BJ (cell line): ENCODE data around the gene BRCC3. TPM values are rescaled to one million over a fixed set of nuclear protein-coding genes. Genes with fewer than 3 reads are reported as not detected.

Source experiments
- CTCF ChIA-PET: fragments of 350-600 bp; formaldehyde crosslinking; extraction: SDS; loops from one replicate; lab custom pipeline; 2021; ENCODE audit warnings: antibody characterized with exemption, inconsistent platforms; lab: Yijun Ruan, JAX
- POLR2A ChIA-PET: fragments of 300-600 bp; sonication (Branson Sonifier 250); formaldehyde crosslinking; extraction: SDS; loops from one replicate; lab custom pipeline; 2021; ENCODE audit warnings: antibody characterized with exemption; lab: Charles Lee
- DNase-seq: peaks from one replicate; pipeline ENCODE4 v3.0.0-alpha.2; 2011; ENCODE audit warnings: low read depth
- H3K27me3 ChIP-seq: 2 replicates; pipeline ENCODE4 v1.6.0; 2011; ENCODE audit warnings: low read length; ENCODE audit not compliant: control insufficient read depth, insufficient read depth
- H3K36me3 ChIP-seq: 2 replicates; pipeline ENCODE4 v1.5.1; 2011; ENCODE audit warnings: low read length; ENCODE audit not compliant: control insufficient read depth, insufficient read depth
- H3K4me3 ChIP-seq: 2 replicates; pipeline ENCODE4 v1.5.1; 2011; ENCODE audit warnings: low read depth, mild to moderate bottlenecking, control low read depth, low read length
- CTCF ChIP-seq: IDR thresholded peaks from 2 replicates; pipeline ENCODE4 v1.5.1; 2011; ENCODE audit warnings: low read depth, mild to moderate bottlenecking, control low read depth, inconsistent platforms, low read length, moderate library complexity; ENCODE audit not compliant: insufficient read depth
- polyA minus RNA-seq: library from RNA; depleted of rRNA, polyadenylated mRNA; stranded (reverse); fragments of >200 nt; gene quantifications from 2 replicates; pipeline ENCODE4 v1.2.3, GENCODE V29; 2011; rRNA and poly(A)+ RNA removed
- polyA plus RNA-seq: library from polyadenylated mRNA; depleted of rRNA; stranded (reverse); fragments of >200 nt; gene quantifications from 2 replicates; pipeline ENCODE4 v1.2.3, GENCODE V29; 2011; rRNA removed

BRCC3 gene
- 11.6 and 16.1 TPM in 2 replicates for polyA plus RNA-seq
- polyA minus RNA-seq: 8.5 and 8.7 TPM in 2 replicates

- POLR2A ChIA-PET: no interaction called here
- H3K4me3 ChIP-seq: peak within 1 kb of the TSS; percentile 71
- H3K27me3 ChIP-seq: no peaks in the 10 kb centered on the region
- CTCF ChIA-PET: interaction anchor here (1.2 kb wide), 1 partner anchor 23 kb away, joined by 4 read pairs; no protein-coding TSS in a partner anchor
- TF ChIP-seq CTCF: no peak
- no peak for DNase-seq
- H3K36me3 ChIP-seq: no peaks in the 10 kb centered on the region
These were observed at the start of gene BRCC3, which contains the start of the genes CMC4 and MTCP1 for GRCh38 chrX:155070975-155071693. TSS of gene BRCC3 (plus strand) at chrX:155071508. CDS start at chrX:155071528, 20 bp downstream. TSS of gene CMC4 (minus strand) at chrX:155071136. CDS start at chrX:155064023, 7,113 bp downstream. TSS of gene MTCP1 (minus strand) at chrX:155071136. CDS start at chrX:155066010, 5,126 bp downstream.

GRCh38 chrX:155022585-155022984 lies 48.7 kb upstream of the BRCC3 start, which contains the start of gene F8:
TSS of gene F8 (minus strand) at chrX:155022723. CDS start at chrX:155022552, 171 bp downstream.
- no peaks in the 10 kb centered on the region for H3K36me3 ChIP-seq
- no peak within 1 kb of the TSS for H3K4me3 ChIP-seq
- no peaks in the 10 kb centered on the region for H3K27me3 ChIP-seq
- no peak for DNase-seq
- TF ChIP-seq CTCF: no peak
- ChIA-PET POLR2A (no interaction called here), CTCF (no interaction called here)

- DNase-seq: no peak
- TF ChIP-seq CTCF: no peak
- CTCF ChIA-PET: no interaction called here
- POLR2A ChIA-PET: no interaction called here
- Histone ChIP-seq H3K4me3 (no peak overlapping the region), H3K36me3 (no peaks in the 10 kb centered on the region), H3K27me3 (no peaks in the 10 kb centered on the region)
These were observed 47.1 kb upstream of the BRCC3 start for GRCh38 chrX:155023907-155024833.

GRCh38 chrX:155026420-155026726 lies 44.9 kb upstream of the BRCC3 start:
- no peak for TF ChIP-seq CTCF
- Histone ChIP-seq H3K36me3 (no peaks in the 10 kb centered on the region), H3K27me3 (no peaks in the 10 kb centered on the region), H3K4me3 (peak overlapping the region; percentile 70)
- ChIA-PET POLR2A (interaction anchor here (0.6 kb wide), 1 partner anchor 426 kb away, joined by 3 read pairs; no protein-coding TSS in a partner anchor), CTCF (no interaction called here)
- no peak for DNase-seq
